ENCODE results near the gene OVOL3. TPM values are rescaled to one million over a fixed set of nuclear protein-coding genes. Genes with fewer than 3 reads are reported as not detected.
"Not testable (repeated sequence)": the region's sequence is repeated elsewhere in the genome, so short reads cannot be mapped to it uniquely, and the experiment has no call there.

Gene OVOL3
- not detected for total RNA-seq

DNA sequence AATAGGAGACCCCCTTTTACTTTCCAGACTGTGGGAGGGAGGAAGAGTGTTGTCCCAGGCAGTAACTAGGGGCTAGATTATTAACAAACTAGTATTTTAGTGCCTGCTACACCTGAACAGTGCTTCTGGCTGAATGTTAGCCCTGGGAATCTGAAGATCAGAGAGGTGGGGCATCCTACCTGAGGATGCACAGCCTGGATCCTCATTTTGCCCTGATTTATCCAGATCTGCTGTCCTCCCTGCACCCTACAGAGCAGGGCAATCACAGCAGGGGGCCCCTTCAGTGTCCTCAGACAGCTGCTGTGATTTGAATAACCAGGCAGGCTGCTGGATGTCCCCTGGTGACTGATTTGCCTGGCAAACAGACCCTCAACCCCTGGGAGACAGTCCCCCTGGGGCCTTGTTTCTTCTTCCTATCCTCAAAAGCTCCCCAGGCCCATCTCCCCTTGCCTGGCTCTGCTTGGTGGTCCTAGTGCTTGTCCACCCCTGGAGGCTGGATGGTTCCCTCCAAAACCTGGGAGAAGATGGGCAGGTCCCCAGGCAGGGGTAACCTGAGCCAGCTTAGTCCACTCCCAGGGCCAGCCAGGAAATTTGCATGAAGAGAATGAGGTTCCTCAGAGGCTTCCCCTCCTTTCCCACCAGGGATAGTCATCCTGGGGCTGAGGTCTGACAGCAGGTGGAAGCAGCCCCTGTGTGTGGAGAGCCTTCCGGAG lies at the start of gene OVOL3:
OVOL3 (plus strand) TSS at position 657 of the 713 bp plus-strand sequence. CDS start 60 bp downstream, outside the sequence.
- intact Hi-C loops (cut with DNase I) = no loop called here
- H3K9me3 ChIP-seq = no peaks in the 10 kb centered on the region
- DNase-seq = no peak
- H3K27ac ChIP-seq = no peak within 1 kb of the TSS
- H3K4me3 ChIP-seq = no peak within 1 kb of the TSS
- WGBS, 2 donors = 89% methylated on average over 1 of the region's 1 CpG; no CpG with 5 or more reads in 1 of the 2 donors
- H3K27me3 ChIP-seq = no peaks in the 10 kb centered on the region
- peaks cover 11% of the 10 kb centered on the region for H3K4me1 ChIP-seq
- no peak for ATAC-seq
- H3K36me3 ChIP-seq (replicated peaks in 1 of 2; ENCODE audit: insufficient read depth in 1 of 2, low read depth in 2 of 2) = no peaks in the 10 kb centered on the region
- TF ChIP-seq POLR2A (IDR thresholded peaks at IDR 0.05) = no peak
- TF ChIP-seq, protein P1, sequence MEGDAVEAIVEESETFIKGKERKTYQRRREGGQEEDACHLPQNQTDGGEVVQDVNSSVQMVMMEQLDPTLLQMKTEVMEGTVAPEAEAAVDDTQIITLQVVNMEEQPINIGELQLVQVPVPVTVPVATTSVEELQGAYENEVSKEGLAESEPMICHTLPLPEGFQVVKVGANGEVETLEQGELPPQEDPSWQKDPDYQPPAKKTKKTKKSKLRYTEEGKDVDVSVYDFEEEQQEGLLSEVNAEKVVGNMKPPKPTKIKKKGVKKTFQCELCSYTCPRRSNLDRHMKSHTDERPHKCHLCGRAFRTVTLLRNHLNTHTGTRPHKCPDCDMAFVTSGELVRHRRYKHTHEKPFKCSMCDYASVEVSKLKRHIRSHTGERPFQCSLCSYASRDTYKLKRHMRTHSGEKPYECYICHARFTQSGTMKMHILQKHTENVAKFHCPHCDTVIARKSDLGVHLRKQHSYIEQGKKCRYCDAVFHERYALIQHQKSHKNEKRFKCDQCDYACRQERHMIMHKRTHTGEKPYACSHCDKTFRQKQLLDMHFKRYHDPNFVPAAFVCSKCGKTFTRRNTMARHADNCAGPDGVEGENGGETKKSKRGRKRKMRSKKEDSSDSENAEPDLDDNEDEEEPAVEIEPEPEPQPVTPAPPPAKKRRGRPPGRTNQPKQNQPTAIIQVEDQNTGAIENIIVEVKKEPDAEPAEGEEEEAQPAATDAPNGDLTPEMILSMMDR (IDR thresholded peaks at IDR 0.05) = no peak

DNA sequence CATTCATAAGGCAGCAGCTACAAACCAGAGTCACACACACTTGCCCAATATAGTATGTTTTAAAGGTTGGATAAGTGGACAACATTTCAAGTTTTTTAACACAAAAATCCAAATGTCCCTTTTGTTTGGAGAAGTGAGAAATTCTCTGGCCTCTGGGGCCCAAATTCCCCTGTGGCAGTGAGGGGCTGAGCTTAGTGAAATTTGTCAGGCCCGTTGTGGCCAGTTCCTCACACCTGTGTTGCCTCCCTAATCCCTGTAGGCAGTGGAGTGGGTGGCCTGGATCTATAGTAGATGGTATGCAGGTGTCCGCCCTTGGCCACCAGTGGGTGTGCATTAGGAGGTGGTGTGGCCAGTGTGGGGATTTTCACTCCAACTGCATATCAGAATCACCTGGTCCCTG lies 49.6 kb upstream of the OVOL3 start:
- 85 to 100% methylated on average over 2 of the region's 2 CpGs for WGBS, 2 donors
- no peak for ATAC-seq
- Histone ChIP-seq H3K27me3 (no peaks in the 10 kb centered on the region), H3K4me3 (no peak overlapping the region), H3K9me3 (no peaks in the 10 kb centered on the region), H3K27ac (no peak overlapping the region), H3K4me1 (no peaks in the 10 kb centered on the region), H3K36me3 (replicated peaks in 1 of 2; ENCODE audit: insufficient read depth in 1 of 2, low read depth in 2 of 2) (no peaks in the 10 kb centered on the region)
- TF ChIP-seq, protein P1 (IDR thresholded peaks at IDR 0.05) = no peak
- TF ChIP-seq POLR2A (IDR thresholded peaks at IDR 0.05) = no peak
- intact Hi-C loops (cut with DNase I) = no loop called here
- DNase-seq = no peak

DNA sequence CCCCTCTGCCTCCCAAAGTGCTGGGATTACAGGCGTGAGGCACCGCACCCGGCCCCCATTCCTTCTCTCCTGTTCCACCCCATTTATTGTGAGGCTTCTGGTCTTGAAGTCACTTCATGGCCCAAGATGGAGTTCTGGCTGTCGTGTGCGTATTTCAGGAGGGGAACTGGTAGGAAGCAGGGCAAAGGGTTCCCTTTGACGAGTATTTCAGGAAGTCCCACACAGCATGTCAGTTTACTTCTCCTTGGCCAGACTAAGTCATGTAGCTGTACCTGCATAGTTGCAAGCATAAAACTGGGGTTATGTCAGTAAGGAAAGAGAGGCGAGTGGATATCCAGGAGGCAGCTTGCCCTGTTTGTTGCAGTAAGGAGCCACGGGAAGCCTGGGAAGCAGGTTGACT lies 46.1 kb upstream of the OVOL3 start:
- ATAC-seq (no peak), DNase-seq (no peak)
- no peak overlapping the region for H3K4me3 ChIP-seq
- 91 to 92% methylated on average over 8 of the region's 8 CpGs for WGBS, 2 donors
- TF ChIP-seq POLR2A (IDR thresholded peaks at IDR 0.05) = no peak
- TF ChIP-seq, protein P1 (IDR thresholded peaks at IDR 0.05) = no peak
- H3K27me3 ChIP-seq = no peaks in the 10 kb centered on the region
- intact Hi-C loops (cut with DNase I) = no loop called here
- no peaks in the 10 kb centered on the region for H3K36me3 ChIP-seq (replicated peaks in 1 of 2; ENCODE audit: insufficient read depth in 1 of 2, low read depth in 2 of 2)
- H3K27ac ChIP-seq = no peak overlapping the region
- H3K9me3 ChIP-seq = no peaks in the 10 kb centered on the region
- no peaks in the 10 kb centered on the region for H3K4me1 ChIP-seq

DNA sequence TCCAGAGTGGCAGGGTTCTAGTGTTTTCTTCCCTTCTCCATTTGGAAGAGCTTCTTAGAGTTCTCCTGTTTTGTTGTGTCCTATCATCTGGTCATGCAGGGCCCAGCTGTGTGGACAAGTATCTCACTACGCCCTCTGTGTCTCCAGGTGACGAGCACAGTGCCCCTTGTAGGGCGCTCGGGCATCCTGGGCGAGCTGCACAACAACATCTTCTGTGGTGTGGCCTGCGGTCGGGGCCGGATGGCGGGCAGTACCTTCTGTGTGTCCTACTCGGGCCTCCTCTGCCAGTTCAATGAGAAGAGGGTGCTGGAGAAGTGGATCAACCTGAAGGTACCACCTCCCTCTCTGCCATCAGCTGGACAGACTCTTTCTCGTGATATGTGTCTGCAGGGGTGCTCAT lies 43.3 kb upstream of the OVOL3 start:
- no peaks in the 10 kb centered on the region for H3K9me3 ChIP-seq
- H3K27me3 ChIP-seq = no peaks in the 10 kb centered on the region
- no peak for DNase-seq
- ATAC-seq = no peak
- no peak overlapping the region for H3K4me3 ChIP-seq
- H3K36me3 ChIP-seq (replicated peaks in 1 of 2; ENCODE audit: insufficient read depth in 1 of 2, low read depth in 2 of 2) = no peaks in the 10 kb centered on the region
- 85 to 94% methylated on average over 9 to 11 of the region's 11 CpGs for WGBS, 2 donors
- TF ChIP-seq, protein P1 (IDR thresholded peaks at IDR 0.05) = no peak
- TF ChIP-seq POLR2A (IDR thresholded peaks at IDR 0.05) = no peak
- peaks cover 3% of the 10 kb centered on the region for H3K4me1 ChIP-seq
- no peak overlapping the region for H3K27ac ChIP-seq
- intact Hi-C loops (cut with DNase I) = no loop called here

DNA sequence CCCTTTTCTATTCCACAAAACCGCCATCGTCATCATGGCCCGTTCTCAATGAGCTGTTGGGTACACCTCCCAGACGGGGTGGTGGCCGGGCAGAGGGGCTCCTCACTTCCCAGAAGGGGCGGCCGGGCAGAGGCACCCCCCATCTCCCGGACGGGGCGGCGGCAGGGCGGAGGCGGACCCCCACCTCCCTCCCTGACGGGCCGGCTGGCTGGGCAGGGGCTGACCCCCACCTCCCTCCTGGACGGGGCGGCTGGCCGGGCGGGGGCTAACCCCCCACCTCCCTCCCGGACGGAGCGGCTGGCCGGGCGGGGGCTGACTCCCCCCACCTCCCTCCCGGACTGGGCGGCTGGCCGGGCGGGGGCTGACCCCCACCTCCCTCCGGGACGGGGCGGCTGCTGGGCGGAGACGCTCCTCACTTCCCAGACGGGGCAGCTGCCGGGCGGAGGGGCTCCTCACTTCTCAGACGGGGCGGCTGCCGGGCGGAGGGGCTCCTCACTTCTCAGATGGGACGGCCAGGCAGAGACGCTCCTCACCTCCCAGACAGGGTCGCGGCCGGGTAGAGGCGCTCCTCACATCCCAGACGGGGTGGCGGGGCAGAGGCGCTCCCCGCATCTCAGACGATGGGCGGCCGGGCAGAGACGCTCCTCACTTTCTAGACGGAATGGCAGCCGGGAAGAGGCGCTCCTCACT lies 42.0 kb upstream of the OVOL3 start:
- H3K27ac ChIP-seq; H3K36me3 ChIP-seq (replicated peaks in 1 of 2; ENCODE audit: insufficient read depth in 1 of 2, low read depth in 2 of 2); H3K27me3 ChIP-seq; intact Hi-C loops (cut with DNase I); DNase-seq; H3K9me3 ChIP-seq; H3K4me3 ChIP-seq; H3K4me1 ChIP-seq; ATAC-seq: not testable (repeated sequence)
- 97% methylated on average over 13 of the region's 57 CpGs; no CpG with 5 or more reads in 1 of the 2 donors for WGBS, 2 donors
